ENCODE measurements around the gene KLF1. TPM values are rescaled to one million over a fixed set of nuclear protein-coding genes. Genes with fewer than 3 reads are reported as not detected.

Gene KLF1
- total RNA-seq, 1 experiment from 2014 or later: not detected

- TF ChIP-seq EZH2phosphoT487 (IDR thresholded peaks at IDR 0.05; ENCODE audit: borderline replicate concordance) (no peak), SRF (IDR thresholded peaks at IDR 0.05; ENCODE audit: low read depth) (no peak), CBX3 (IDR thresholded peaks at IDR 0.05; ENCODE audit: low read depth) (no peak), MAX (IDR thresholded peaks at IDR 0.05) (no peak)
Measured at GRCh38 chr19:12924621-12925310, 37.8 kb upstream of the KLF1 start (continued).

GRCh38 chr19:12922959-12923358, 36.0 kb upstream of the KLF1 start:
- Histone ChIP-seq H3K27ac (ENCODE audit: low read depth, low read length) (no peak overlapping the region), H2AFZ (ENCODE audit: low read depth, low read length, poor library complexity, severe bottlenecking) (no peak overlapping the region), H3K9me3 (ENCODE audit: control insufficient read depth in 1 of 2, insufficient read depth in 1 of 2, low read depth in 1 of 2, low read length in 2 of 2) (no peaks in the 10 kb centered on the region), H3K79me2 (ENCODE audit: insufficient read depth, low read length) (0 out of 2 replicates have a peak, but pooled peaks cover 3% of the 10 kb centered on the region), H3K36me3 (ENCODE audit: control insufficient read depth in 1 of 2, insufficient read depth in 2 of 2, low read length in 2 of 2) (peaks cover 35 to 43% of the 10 kb centered on the region in 2 experiments), H3K4me3 (replicated peaks in 1 of 2; ENCODE audit: low read depth in 1 of 2, low read length in 2 of 2) (no peak overlapping the region), H3K9ac (ENCODE audit: low read length) (no peak overlapping the region), H3K9me2 (ENCODE audit: insufficient read depth) (no peaks in the 10 kb centered on the region), H4K20me1 (ENCODE audit: insufficient read depth) (no peaks in the 10 kb centered on the region), H3K4me2 (ENCODE audit: low read length) (no peak overlapping the region), H3K4me1 (ENCODE audit: control insufficient read depth in 1 of 2, insufficient read depth in 2 of 2, low read length in 2 of 2) (peaks cover 0 to 10% of the 10 kb centered on the region in 2 experiments; a peak in 2 of 4 replicates), H3K27me3 (ENCODE audit: insufficient read depth, low read length) (no peaks in the 10 kb centered on the region)
- RAD21 ChIA-PET (ENCODE audit: low non-redundant PET in 1 of 2, low total read pairs in 2 of 2, uncharacterized antibody in 2 of 2, unreplicated experiment in 2 of 2): no interaction called here
- intact Hi-C loops (cut with micrococcal nuclease): no loop called here
- BruUV-seq (replicated peaks): no TSS peak
- ATAC-seq (no peak), DNase-seq (ENCODE audit: low read depth, low spot score) (no peak)
- TF ChIP-seq POLR2AphosphoS5 (IDR thresholded peaks at IDR 0.05; ENCODE audit: low read depth, low read length) (no peak), SIN3A (IDR thresholded peaks at IDR 0.05; ENCODE audit: low read depth) (no peak), SP1 (IDR thresholded peaks at IDR 0.05; ENCODE audit: low read depth) (no peak), ZFX (IDR thresholded peaks at IDR 0.05) (no peak), EZH2phosphoT487 (IDR thresholded peaks at IDR 0.05; ENCODE audit: borderline replicate concordance) (no peak), ELF1 (IDR thresholded peaks at IDR 0.05; ENCODE audit: borderline replicate concordance, low read depth) (no peak), YY1 (IDR thresholded peaks at IDR 0.05; ENCODE audit: extremely low read depth, insufficient replicate concordance, low read depth, low read length) (no peak), REST (IDR thresholded peaks at IDR 0.05; ENCODE audit: low read depth) (no peak), CTCF (IDR thresholded peaks at IDR 0.05 in 2 of 3, conservative IDR thresholded peaks at IDR 0.05 in 1 of 3; ENCODE audit: borderline replicate concordance in 1 of 3, insufficient read depth in 1 of 3, low read depth in 2 of 3, low read length in 2 of 3) (no peak), POLR2A (IDR thresholded peaks at IDR 0.05; ENCODE audit: borderline replicate concordance, extremely low read depth, insufficient read depth, insufficient read length) (no peak), CEBPB (IDR thresholded peaks at IDR 0.05; ENCODE audit: low read depth) (no peak)
- CTCF ChIA-PET: no interaction called here
- POLR2A ChIA-PET: no interaction called here
